Fibroblast of the aortic adventitia (primary cell): ENCODE data around the gene PSMG4. TPM values are rescaled to one million over a fixed set of nuclear protein-coding genes. Genes with fewer than 3 reads are reported as not detected.
"Not testable (repeated sequence)": the region's sequence is repeated elsewhere in the genome, so short reads cannot be mapped to it uniquely, and the experiment has no call there.

Experiments
- DNase-seq: peaks from one replicate; pipeline ENCODE4 v3.0.0-alpha.2; 2010; ENCODE audit warnings: low read depth
- H3K4me3 ChIP-seq: 2 replicates; pipeline ENCODE4 v1.5.1; 2011; ENCODE audit warnings: low read depth, mild to moderate bottlenecking, control low read depth, low read length, moderate library complexity
- CTCF ChIP-seq: IDR thresholded peaks from 2 replicates; pipeline ENCODE4 v1.5.1; 2011; ENCODE audit warnings: mild to moderate bottlenecking, low read length, control low read depth, inconsistent platforms; ENCODE audit not compliant: insufficient read depth
- total RNA-seq: library from RNA; depleted of rRNA; stranded (reverse); fragments of >200 nt; gene quantifications from 2 replicates; pipeline ENCODE4 v1.2.3, GENCODE V29; 2012; ENCODE audit warnings: low replicate concordance

PSMG4 gene
- total RNA-seq, 1 donor = 15.4 TPM

- no peak for TF ChIP-seq CTCF
- no peak overlapping the region for H3K4me3 ChIP-seq
- DNase-seq = no peak
Observed at GRCh38 chr6:3235486-3235885, 23.3 kb upstream of the PSMG4 start.

- TF ChIP-seq CTCF = no peak
- no peak overlapping the region for H3K4me3 ChIP-seq
- no peak for DNase-seq
Observed at GRCh38 chr6:3236005-3236404, 22.7 kb upstream of the PSMG4 start.

GRCh38 chr6:3237761-3238662, 20.7 kb upstream of the PSMG4 start:
- H3K4me3 ChIP-seq = no peak overlapping the region
- DNase-seq = no peak

GRCh38 chr6:3239110-3239830, 19.5 kb upstream of the PSMG4 start:
- DNase-seq = no peak
- TF ChIP-seq CTCF = peak; percentile 30
- H3K4me3 ChIP-seq = no peak overlapping the region

More at GRCh38 chr6:3237761-3238662, 20.7 kb upstream of the PSMG4 start:
- no peak for TF ChIP-seq CTCF

- H3K4me3 ChIP-seq = no peak overlapping the region
- DNase-seq = no peak
- TF ChIP-seq CTCF = no peak
Observed at GRCh38 chr6:3240595-3240994, 18.2 kb upstream of the PSMG4 start.

- not testable (repeated sequence) for H3K4me3 ChIP-seq, DNase-seq
Observed at GRCh38 chr6:3241745-3242144, 17.0 kb upstream of the PSMG4 start.

GRCh38 chr6:3242768-3243167, 16.0 kb upstream of the PSMG4 start:
- TF ChIP-seq CTCF = no peak
- DNase-seq = no peak
- H3K4me3 ChIP-seq = no peak overlapping the region
